NCI-H446 (cell line): ENCODE results near the gene MIEF2.

ENCODE experiments used
- DNase-seq, 2 experiments: peaks; one replicate each; lab custom pipeline; 2025; lab: John Stamatoyannopoulos, UW

The MIEF2 gene

DNA sequence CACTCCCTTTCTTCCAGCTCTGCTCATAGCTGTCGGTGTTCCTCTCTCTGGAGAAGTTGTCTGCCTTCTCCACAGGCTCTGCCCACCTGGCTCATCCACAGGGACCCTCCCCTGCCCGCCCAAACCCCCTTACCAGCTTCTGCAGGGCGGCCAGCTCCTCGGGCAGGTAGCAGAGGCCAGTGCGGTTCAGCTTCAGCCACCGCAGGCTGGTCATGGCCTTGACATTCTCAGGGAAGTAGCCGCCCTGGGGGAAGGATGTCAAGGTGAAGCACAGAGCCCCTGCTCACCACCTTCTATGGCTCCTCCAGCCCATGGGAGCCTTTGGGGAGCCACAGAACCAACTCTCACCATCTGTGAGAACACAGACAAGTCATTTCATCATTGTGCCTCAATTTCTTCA, 3.7 kb upstream of the MIEF2 start:
- DNase-seq, result no peak

DNA sequence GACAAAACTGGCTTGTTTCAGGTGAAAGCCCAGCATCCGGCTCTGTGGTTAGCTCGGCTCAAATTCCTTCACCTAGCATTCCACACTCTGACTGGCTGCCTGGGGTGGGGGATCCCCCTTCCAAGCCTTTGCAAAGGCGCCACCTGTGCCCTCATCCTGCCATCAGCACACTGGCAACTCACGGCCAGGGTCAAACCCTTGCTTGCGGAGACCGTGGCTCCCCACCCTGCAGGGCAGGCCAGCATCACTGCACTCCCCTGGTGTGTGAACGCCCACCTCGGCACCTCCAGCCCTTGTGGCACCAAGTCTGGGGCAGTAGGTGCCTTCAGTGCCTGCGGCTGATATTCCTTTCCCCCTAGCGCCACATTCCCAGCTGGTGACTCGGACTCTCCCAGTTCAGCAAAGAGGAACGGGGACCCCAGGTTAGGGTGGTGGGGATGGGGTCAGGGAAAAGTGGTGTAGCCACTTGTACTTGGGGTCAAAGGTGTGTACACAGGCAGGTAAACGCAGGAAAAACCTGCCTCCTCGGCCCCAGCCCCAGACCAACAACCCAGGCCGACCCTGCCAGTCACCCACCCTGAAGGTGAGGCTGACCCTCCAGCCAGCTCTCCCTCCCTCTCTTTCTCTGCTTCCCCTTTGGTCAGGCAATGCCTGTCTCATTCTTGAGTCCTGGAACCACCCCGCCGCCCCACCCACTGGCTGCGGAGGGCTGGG, 3.0 kb upstream of the MIEF2 start:
- DNase-seq, result no peak

DNA sequence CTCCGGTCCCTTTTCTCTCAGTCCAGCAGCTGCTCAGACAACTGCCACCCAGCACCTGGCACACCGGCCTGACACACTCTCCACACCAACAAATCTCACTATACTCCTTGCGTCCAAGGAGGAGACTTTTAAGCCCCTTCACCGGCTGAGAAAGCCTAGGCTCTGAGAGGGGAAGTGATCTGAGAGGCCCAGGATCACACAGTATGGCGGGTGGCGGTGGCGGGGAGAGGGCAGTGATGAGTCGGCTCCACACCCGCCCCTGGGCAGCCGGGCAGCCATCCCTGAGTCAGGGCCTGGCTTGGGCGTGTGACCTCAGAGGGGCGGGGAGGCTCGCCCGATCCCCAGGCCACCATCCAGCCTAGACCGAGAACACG, 2.5 kb upstream of the MIEF2 start:
- DNase-seq, result peak; percentile 4 to 38

DNA sequence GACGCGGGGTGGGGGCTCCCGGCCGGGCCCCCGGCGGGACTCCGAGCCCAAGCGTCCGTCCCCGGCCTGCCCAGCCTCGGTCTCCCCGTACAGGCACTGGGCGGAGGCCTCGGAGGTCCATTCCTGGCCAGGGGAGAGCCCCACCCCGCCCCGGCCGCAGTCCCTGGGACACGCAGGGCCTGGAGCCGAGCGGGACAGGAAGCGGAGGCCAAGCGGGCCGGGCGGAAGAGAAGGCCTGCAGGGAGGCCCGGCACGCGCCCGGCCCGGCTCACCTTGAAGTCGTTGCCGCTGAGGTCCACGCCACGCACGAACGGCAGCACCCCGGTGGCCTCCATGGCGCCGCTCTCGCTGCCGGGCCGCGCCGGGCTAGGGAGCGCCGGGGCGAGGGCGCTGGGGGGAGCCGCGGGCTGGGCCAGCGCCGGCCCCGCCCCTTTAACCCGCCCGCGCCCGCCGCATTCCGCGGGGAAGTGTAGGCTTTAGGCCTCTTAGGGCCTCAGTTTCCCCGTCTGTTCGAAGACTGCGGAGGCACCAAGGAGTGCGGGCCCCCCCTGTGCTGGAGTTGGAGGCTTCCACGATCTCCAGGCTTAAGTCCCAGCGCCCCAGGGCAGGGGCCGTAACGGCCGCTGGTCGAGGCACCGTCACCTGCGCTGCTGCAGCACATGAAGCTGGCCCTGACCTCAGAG, 2.0 kb upstream of the MIEF2 start, which contains the start of gene FLII:
FLII (minus strand) TSS at position 383 of the 683 bp plus-strand sequence; CDS start at position 335, 48 bp downstream.
- DNase-seq, result peak in 1 of 2 experiments; percentile 31

DNA sequence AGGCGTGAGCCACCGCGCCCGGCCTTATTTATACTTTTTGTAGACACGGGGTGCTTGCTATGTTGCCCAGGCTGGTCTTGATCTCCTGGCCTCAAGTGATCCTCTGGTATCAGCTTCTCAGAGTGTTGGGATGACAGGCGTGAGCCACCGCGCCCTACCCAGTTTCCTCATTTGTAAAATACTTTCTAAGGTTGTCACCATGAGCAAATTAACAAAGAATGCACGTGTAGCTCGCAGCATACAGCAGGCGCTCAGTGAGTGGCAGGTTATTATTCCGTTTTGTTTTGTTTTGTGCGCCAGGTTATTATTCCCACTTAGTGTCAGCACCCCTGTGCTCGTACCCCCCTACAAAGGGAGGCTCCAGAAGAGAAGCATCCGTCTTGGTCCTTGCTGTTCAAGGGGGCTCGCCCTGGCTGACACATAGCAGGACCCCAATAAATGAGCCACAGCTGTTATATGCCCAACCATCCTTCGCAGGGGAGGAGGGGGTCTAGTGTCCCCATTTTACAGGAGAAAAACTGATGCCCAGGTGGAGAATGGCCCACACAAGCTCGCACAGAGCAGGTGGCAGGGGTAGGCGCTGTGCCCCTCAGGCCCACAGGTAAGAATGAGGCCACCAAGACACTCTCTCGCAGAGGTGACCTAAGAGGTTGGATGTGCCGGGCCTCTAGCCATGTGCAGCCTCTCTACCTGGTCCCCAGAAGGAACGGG, 686 bp upstream of the MIEF2 start:
- DNase-seq, result no peak

DNA sequence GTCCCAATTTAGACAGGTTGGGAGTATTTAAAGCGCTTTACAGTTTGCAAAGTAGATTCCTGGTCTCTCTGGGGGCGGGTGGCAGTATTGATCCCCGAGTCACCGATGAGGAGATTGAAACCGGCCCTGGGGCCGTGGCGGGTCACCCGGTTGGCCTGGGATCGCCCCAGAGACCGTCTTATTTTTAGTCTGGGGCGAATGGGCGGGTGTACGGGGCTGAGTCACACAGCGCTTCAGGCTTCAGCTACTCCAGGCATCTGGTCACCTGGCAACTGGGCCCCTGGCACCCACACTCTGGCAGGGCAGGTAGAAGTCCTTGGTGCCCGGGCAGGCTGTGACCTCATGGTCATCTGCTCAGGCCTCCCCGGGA, 669 bp downstream of the MIEF2 start:
- no peak for DNase-seq

DNA sequence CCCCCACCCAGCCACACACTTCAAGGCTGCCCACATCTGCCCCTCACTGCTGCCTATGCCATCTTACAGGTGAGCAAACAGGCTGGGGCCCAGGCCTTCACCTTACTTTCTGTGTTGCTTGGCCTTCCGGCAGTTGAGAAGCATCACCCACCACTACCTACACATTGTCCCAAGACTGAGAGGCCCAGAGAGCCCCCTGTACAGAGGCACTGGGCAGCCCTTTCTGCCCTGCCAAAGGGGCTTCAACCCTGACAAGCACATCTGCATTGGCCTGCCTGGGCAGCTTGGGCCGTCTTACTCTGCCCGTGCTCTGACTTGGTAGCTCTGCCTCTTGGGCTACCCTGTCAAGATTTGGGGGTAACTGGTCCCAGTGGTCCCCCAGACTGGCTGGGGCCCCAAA, 1.2 kb downstream of the MIEF2 start:
- no peak for DNase-seq

DNA sequence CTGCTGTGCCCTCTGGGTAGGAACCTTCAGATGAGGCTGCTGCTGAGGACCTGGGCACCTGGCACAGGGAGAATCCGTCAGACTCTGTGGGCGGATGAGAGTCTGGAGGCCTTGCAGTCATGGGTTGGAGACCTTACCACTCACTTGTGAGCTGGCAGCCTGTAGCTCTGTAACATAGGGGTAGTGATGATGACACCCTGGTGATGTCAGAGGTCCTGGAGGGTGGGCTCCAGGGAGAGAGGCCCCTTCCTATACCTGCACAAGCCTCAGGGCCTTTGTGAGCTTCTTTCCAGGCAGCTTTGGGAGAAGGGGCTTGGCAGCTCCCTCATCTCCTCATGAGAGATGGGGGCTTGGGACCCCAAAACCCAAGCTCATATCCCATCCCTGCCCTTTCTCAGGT, 1.6 kb downstream of the MIEF2 start:
- no peak for DNase-seq

DNA sequence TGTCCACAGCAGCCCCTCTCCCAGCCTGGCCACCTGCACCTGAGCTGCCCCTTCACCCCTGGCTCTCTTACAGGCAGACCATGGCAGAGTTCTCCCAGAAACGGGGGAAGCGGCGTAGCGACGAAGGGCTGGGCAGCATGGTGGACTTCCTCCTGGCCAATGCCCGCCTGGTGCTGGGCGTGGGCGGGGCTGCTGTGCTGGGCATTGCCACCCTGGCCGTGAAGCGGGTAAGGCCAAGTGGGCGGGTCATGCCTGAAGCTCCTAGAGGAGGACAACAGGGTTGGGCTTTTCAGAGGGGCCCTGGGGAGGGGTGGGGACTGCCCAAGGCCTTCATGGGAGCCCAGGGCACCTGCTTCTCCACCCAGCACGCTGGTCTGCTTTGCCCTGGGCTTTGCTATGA, 2.2 kb downstream of the MIEF2 start:
- DNase-seq, result no peak

DNA sequence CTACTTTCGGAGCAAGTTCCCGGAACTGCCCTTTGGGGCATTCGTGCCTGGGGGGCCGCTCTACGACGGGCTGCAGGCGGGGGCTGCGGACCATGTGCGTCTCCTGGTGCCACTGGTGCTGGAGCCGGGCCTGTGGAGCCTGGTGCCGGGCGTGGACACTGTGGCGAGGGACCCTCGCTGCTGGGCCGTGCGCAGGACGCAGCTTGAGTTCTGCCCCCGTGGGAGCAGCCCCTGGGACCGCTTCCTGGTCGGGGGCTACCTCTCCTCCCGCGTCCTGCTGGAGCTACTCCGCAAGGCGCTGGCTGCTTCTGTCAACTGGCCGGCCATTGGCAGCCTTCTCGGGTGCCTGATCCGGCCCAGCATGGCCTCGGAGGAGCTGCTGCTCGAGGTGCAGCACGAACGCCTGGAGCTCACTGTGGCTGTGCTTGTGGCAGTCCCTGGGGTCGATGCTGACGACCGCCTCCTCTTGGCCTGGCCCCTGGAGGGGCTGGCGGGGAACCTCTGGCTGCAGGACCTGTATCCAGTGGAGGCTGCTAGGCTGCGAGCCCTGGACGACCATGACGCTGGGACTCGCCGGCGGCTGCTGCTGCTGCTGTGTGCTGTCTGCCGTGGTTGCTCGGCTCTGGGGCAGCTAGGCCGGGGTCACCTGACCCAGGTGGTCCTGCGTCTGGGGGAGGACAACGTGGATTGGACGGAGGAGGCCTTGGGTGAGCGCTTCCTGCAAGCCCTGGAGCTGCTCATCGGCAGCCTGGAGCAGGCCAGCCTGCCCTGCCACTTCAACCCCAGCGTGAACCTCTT, 3.6 kb downstream of the MIEF2 start:
- DNase-seq, result no peak

DNA sequence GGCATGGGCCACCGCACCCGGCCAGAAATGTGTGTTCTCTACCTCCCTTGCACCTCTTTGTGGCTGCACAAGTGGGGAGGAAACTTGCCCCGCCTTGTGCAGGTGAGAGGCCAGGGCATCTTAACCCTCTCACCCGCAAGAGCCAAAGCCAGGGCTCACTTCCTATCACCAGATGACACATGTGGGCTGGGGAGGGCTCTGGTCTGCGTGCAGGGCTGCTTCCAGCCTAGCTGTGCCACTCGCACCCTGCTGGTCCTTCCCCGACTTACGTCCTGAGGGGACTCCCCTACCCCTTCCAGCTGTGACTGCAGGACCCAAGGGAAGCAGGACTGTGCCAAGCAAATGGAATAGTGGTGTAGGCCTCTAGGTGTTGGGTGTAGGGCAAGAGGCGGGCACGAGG, 6.9 kb downstream of the MIEF2 start:
- no peak for DNase-seq

DNA sequence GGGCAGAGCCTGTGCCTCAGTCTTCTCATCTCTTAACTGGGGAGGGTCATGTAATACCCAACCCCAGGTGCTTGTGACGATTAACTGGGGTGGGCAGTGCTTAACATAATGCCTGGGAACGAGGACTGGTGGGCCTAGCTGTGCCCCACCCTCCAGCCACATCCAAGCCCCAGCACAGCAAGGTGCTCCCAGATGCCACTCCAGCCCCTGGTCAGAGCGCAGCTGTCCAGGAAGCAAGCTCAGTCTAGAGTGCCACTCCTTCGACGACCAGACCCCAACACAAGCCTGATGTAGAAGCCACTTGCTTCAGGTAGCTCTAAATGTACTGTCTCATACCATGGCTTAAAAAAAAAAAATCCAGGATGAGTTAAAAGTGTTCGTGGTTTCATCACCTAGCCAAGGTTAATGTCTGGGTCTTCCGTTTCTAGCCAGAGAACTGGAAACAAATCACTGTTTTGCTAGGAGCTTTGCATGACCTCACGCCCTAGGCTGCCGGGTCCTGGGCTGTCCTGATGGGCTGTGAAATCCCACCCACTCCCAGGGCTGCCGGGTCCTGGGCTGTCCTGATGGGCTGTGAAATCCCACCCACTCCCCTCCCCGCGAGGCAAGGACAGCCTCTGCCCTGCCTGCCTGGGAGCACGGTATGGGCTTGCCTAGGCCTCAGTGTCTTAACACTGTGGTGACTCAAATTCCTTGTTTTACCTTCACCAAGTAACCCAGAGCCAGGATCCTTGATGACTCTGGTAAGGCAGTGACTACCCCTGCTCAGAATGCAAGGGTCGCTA, 7.7 kb downstream of the MIEF2 start:
- DNase-seq, result no peak

DNA sequence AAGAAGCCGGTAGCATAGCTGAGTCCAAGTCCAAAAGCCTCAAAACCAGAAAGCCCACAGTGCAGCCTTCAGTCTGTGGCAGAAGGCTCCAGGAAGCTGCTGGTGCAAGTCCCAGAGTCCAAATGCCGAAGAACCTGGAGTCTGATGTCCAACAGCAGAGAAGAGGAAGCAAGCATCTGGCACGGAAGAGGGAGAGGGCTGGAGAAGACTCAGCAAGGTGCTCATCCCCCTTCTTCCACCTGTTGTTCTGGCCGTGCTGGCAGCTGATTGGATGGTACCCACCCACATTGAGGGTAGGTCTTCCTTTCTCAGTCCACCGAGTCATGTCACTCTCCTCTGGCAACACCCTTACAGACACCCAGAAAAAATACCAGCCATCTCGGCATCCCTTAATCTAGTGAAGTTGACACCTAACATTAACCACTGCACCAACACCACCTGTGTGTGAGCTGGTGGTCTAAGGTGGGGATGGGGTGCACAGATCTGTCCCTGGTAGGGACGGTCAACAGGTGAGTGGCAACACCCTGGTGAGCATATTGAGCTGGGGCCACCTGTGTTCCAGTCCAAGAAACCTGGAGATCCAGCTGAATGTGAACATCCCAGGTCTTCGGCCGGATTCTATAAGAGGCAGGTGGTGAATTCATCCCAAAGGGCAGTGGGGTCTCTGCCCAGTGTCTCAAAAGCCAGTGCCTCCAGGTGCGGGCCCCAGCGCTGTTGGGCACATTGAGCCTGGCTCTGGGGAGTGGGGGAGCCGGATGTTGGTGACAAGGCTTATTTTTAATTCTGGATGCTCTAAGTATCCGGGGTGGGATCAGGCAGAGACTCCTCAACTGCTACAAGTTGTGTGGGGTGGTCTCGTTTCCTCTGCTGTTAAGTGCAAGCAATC, 9.8 kb downstream of the MIEF2 start:
- DNase-seq, result no peak

DNA sequence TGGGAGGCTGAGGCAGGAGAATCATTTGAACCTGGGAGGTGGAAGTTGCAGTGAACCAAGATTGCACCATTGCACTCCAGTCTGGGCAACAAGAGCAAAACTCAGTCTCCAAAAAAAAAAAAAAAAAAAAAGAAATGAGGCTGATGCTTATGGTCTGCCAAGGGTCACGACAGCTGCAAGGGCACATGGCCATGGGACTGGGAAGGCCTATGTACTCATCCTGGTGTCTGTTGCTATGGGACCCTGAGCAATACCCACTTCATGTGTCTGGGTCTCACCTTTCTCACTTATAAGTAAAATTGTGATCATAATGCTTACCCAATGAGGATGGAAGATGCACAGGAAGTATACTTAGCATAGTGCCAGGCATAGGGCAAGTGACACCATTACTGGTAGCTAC, 16.6 kb downstream of the MIEF2 start:
- no peak for DNase-seq

DNA sequence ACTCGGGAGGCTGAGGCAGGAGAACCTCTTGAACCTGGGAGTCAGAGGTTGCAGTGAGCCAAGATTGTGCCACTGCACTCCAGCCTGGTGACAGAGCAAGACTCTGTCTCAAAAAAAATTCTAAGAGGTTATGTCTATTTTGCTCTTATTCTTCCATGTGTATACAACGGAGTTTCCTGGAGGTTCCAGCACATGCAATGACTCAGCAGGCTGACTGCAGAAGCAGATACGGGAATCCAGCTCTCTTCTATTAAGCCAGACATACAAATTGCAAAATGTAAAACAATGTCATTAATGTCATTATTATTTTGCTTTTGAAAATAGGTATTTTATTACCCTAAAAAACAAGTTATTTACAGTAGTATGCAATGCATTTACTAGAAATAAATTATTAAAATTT, 18.4 kb downstream of the MIEF2 start:
- DNase-seq, result no peak

DNA sequence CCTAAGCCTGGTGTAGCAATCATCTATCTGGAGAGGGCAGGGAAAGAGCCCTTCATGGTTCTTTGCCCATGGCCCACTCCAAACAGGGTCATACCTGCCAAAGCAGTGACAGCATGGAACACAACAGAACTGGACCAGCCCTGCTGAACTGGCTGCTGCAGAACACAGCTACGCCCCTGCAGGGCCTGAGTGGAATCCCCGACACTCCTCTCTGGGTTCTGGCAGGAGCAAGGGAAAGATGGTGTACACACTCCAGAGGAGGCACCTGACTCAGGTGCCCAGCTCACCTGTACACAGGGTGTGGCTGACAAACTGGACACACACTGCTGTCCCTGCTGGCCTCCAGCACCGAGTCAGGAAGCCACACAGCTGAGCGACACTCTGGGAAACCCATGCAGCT, 19.8 kb downstream of the MIEF2 start:
- DNase-seq, result no peak

DNA sequence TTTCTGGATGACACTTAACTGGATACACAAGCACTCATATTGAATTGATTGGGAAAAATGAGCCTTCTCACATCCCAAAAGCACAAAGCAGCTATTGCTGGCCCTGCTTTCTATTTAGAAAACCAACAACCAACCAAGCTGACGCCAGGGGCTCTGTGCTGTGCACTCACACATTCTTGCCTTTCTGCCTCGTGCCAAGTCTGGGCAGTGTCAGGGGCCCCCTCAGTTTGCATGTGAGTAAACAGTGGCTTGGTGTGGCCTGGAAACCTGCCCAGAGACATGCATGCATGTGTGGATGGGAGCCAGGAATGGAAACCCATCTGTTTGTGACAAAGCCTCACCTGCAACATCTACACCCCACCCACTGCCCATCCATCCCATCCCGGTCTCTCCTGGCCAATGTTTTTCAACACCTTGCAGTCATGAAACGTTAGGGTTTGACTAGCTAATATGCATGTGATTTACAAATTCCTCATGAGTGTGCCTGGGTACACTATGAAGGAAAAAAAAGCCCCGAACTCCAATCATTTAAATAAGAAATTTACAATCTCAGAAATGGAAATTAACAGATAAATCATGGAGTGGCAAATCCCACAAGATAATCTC, 20.4 kb downstream of the MIEF2 start:
- DNase-seq, result no peak

DNA sequence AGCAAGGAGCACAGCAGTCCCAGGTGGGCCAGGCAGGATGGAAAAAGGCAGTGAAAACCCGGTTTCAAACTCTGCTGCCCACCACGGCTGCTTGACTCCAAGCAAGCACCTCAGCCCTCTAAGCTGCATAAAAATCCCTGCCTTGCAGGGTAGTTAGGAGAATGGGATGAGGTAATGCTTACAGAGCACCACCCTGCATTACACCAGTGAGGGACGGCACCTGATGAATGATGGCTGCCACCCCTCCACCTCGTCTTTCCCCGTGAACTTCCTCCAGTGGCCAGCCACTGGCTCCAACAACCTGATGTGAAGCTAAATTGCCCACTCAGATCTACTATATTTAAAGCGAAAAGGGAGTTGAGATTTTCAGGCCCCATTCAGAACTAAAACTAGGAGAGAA, 21.3 kb downstream of the MIEF2 start:
- no peak for DNase-seq

DNA sequence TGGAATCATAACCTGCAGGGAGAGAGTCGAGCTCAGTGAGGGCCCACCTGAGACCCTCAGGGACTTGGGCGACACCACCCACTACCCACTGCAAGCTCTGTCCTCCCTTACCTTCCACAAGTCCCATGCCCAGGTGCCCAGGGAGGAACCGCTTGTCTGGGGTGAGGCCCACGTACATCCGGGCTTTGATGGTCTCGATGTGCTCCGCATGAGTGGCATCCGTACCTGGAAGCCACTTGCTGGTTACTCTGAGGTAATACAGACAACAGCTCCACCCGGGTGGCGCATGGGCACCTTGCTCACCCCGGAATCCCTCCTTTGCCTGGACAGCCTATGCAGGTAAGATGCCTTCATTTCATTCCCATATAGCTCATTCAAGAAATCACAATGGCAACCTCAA, 24.8 kb downstream of the MIEF2 start:
- no peak for DNase-seq
